ENCODE measurements around the gene PDGFRB. TPM values are rescaled to one million over a fixed set of nuclear protein-coding genes. Genes with fewer than 3 reads are reported as not detected.

PDGFRB gene
- total RNA-seq, 1 experiment from 2014 or later, result 0.66 TPM

- Histone ChIP-seq H3K27me3 (ENCODE audit: low read length) (no peaks in the 10 kb centered on the region), H3K4me2 (ENCODE audit: low read length) (no peak overlapping the region), H2AFZ (ENCODE audit: low read length) (no peak overlapping the region), H3K79me2 (ENCODE audit: low read length) (no peaks in the 10 kb centered on the region), H3K9ac (ENCODE audit: low read length) (no peak overlapping the region), H3K27ac (ENCODE audit: low read length) (no peak overlapping the region), H4K20me1 (ENCODE audit: low read length) (no peaks in the 10 kb centered on the region), H3K4me1 (ENCODE audit: insufficient read depth, low read length) (no peaks in the 10 kb centered on the region), H3K4me3 (ENCODE audit: low read length) (no peak overlapping the region), H3K9me3 (ENCODE audit: low read length) (no peaks in the 10 kb centered on the region), H3F3A (ENCODE audit: low read length, unreplicated experiment) (no peaks in the 10 kb centered on the region), H3K36me3 (ENCODE audit: low read depth, low read length) (no peaks in the 10 kb centered on the region), H3K9me2 (replicated peaks; ENCODE audit: low read length) (no peaks in the 10 kb centered on the region)
- ATAC-seq (no peak), DNase-seq (no peak)
- TF ChIP-seq EZH2 (IDR thresholded peaks at IDR 0.05; ENCODE audit: low read length, unreplicated experiment) (no peak), EZH2phosphoT487 (IDR thresholded peaks at IDR 0.05; ENCODE audit: borderline replicate concordance, low read length) (no peak)
- TF ChIP-seq, protein P1, sequence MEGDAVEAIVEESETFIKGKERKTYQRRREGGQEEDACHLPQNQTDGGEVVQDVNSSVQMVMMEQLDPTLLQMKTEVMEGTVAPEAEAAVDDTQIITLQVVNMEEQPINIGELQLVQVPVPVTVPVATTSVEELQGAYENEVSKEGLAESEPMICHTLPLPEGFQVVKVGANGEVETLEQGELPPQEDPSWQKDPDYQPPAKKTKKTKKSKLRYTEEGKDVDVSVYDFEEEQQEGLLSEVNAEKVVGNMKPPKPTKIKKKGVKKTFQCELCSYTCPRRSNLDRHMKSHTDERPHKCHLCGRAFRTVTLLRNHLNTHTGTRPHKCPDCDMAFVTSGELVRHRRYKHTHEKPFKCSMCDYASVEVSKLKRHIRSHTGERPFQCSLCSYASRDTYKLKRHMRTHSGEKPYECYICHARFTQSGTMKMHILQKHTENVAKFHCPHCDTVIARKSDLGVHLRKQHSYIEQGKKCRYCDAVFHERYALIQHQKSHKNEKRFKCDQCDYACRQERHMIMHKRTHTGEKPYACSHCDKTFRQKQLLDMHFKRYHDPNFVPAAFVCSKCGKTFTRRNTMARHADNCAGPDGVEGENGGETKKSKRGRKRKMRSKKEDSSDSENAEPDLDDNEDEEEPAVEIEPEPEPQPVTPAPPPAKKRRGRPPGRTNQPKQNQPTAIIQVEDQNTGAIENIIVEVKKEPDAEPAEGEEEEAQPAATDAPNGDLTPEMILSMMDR (conservative IDR thresholded peaks at IDR 0.05; ENCODE audit: low read depth, low read length), result no peak
- intact Hi-C loops (cut with micrococcal nuclease), result no loop called here
- BruUV-seq (replicated peaks), result no TSS peak
- ChIA-PET CTCF (no interaction called here), POLR2A (ENCODE audit: unreplicated experiment) (interaction anchor here (0.7 kb wide), 1 partner anchor 10 kb away, joined by 3 read pairs; no protein-coding TSS in a partner anchor)
Measured at GRCh38 chr5:150123542-150123941, 32.1 kb downstream of the PDGFRB start.

- TF ChIP-seq EZH2phosphoT487 (IDR thresholded peaks at IDR 0.05; ENCODE audit: borderline replicate concordance, low read length), result no peak
- TF ChIP-seq, protein P1 (conservative IDR thresholded peaks at IDR 0.05; ENCODE audit: low read depth, low read length), result no peak
- TF ChIP-seq EZH2 (IDR thresholded peaks at IDR 0.05; ENCODE audit: low read length, unreplicated experiment), result no peak
- H3K9ac ChIP-seq (ENCODE audit: low read length), result no peak overlapping the region
- DNase-seq, result no peak
- H2AFZ ChIP-seq (ENCODE audit: low read length), result no peak overlapping the region
- H3K4me1 ChIP-seq (ENCODE audit: insufficient read depth, low read length), result no peaks in the 10 kb centered on the region
- H3K27ac ChIP-seq (ENCODE audit: low read length), result no peak overlapping the region
- no TSS peak for BruUV-seq (replicated peaks)
- no peak for ATAC-seq
- intact Hi-C loops (cut with micrococcal nuclease), result no loop called here
- H3K27me3 ChIP-seq (ENCODE audit: low read length), result no peaks in the 10 kb centered on the region
- H3K4me3 ChIP-seq (ENCODE audit: low read length), result no peak overlapping the region
- no peaks in the 10 kb centered on the region for H3K9me3 ChIP-seq (ENCODE audit: low read length)
- H3F3A ChIP-seq (ENCODE audit: low read length, unreplicated experiment), result no peaks in the 10 kb centered on the region
- no peaks in the 10 kb centered on the region for H3K9me2 ChIP-seq (replicated peaks; ENCODE audit: low read length)
- POLR2A ChIA-PET (ENCODE audit: unreplicated experiment), result no interaction called here
- no peaks in the 10 kb centered on the region for H3K36me3 ChIP-seq (ENCODE audit: low read depth, low read length)
- no peaks in the 10 kb centered on the region for H3K79me2 ChIP-seq (ENCODE audit: low read length)
- no peak overlapping the region for H3K4me2 ChIP-seq (ENCODE audit: low read length)
- H4K20me1 ChIP-seq (ENCODE audit: low read length), result no peaks in the 10 kb centered on the region
- CTCF ChIA-PET, result no interaction called here
Measured at GRCh38 chr5:150122536-150123481, 32.8 kb downstream of the PDGFRB start.

DNA sequence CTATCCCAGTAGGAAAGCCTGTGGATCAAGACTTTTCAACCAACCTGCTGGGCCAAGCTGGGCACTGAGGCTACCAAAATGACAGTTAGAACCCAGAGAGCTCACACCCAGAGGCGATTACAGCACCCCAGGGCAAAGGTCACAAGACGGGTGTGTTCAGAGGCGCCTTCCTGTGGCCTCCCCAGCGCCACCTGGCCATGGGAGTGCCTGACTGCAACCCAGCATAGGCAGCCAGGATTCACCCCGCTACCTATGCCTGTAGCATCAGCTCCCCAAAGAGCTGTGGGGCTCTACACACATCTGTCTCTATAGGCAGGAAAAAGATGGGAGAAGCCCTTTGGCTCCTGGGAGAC is 33.5 kb downstream of the PDGFRB start:
- H3K79me2 ChIP-seq (ENCODE audit: low read length), result no peaks in the 10 kb centered on the region
- CTCF ChIA-PET, result interaction anchor here (0.5 kb wide), 1 partner anchor 988 kb away, joined by 3 read pairs; no protein-coding TSS in a partner anchor
- peak; percentile 31 for DNase-seq

More for the DNA sequence above, 33.5 kb downstream of the PDGFRB start:
- POLR2A ChIA-PET (ENCODE audit: unreplicated experiment), result no interaction called here
- no peaks in the 10 kb centered on the region for H3K36me3 ChIP-seq (ENCODE audit: low read depth, low read length)
- peak; percentile 51 for ATAC-seq
- H3K9me2 ChIP-seq (replicated peaks; ENCODE audit: low read length), result no peaks in the 10 kb centered on the region
- no peaks in the 10 kb centered on the region for H4K20me1 ChIP-seq (ENCODE audit: low read length)
- no peaks in the 10 kb centered on the region for H3K9me3 ChIP-seq (ENCODE audit: low read length)
- no peak overlapping the region for H2AFZ ChIP-seq (ENCODE audit: low read length)
- no peak overlapping the region for H3K27ac ChIP-seq (ENCODE audit: low read length)
- BruUV-seq (replicated peaks), result no TSS peak
- H3K27me3 ChIP-seq (ENCODE audit: low read length), result no peaks in the 10 kb centered on the region
- no peaks in the 10 kb centered on the region for H3K4me1 ChIP-seq (ENCODE audit: insufficient read depth, low read length)
- TF ChIP-seq EZH2 (IDR thresholded peaks at IDR 0.05; ENCODE audit: low read length, unreplicated experiment) (no peak), EZH2phosphoT487 (IDR thresholded peaks at IDR 0.05; ENCODE audit: borderline replicate concordance, low read length) (no peak)
- TF ChIP-seq, protein P1 (conservative IDR thresholded peaks at IDR 0.05; ENCODE audit: low read depth, low read length), result peak; percentile 68
- intact Hi-C loops (cut with micrococcal nuclease), result no loop called here
- no peaks in the 10 kb centered on the region for H3F3A ChIP-seq (ENCODE audit: low read length, unreplicated experiment)
- no peak overlapping the region for H3K4me3 ChIP-seq (ENCODE audit: low read length)
- H3K4me2 ChIP-seq (ENCODE audit: low read length), result no peak overlapping the region
- H3K9ac ChIP-seq (ENCODE audit: low read length), result no peak overlapping the region
